H1 (cell line): ENCODE data around the gene PEX3. TPM values are rescaled to one million over a fixed set of nuclear protein-coding genes. Genes with fewer than 3 reads are reported as not detected.

Experiments used
- ASH2L ChIP-seq: fragments of 200-600, 300-600 bp; sonication (generic); IDR thresholded peaks from one replicate; pipeline ENCODE4 v1.7.1; 2017; ENCODE audit warnings: low read length
- ATF2 ChIP-seq: IDR thresholded peaks from 2 replicates; pipeline ENCODE4 v1.6.1; 2012; ENCODE audit warnings: low read length, inconsistent platforms
- CHD7 ChIP-seq: fragments of 300-600 bp; sonication (generic); IDR thresholded peaks from 2 replicates; pipeline ENCODE4 v1.7.1; 2012; ENCODE audit warnings: low read length, moderate library complexity, mild to moderate bottlenecking, inconsistent platforms; ENCODE audit not compliant: insufficient replicate concordance
- HDAC6 ChIP-seq: IDR thresholded peaks from one replicate; pipeline ENCODE4 v1.7.1; 2012; ENCODE audit warnings: low read depth, mild to moderate bottlenecking, inconsistent platforms, low read length, moderate library complexity
- POLR2AphosphoS5 ChIP-seq: IDR thresholded peaks from 2 replicates; pipeline ENCODE4 v1.6.1; 2011; ENCODE audit warnings: low read depth, low read length
- RBBP5 ChIP-seq: IDR thresholded peaks from 2 replicates; pipeline ENCODE4 v1.7.1; 2012; ENCODE audit warnings: low read depth, mild to moderate bottlenecking, inconsistent platforms, low read length, moderate library complexity, borderline replicate concordance
- RXRA ChIP-seq: IDR thresholded peaks from 2 replicates; pipeline ENCODE4 v1.6.1; 2011; ENCODE audit warnings: low read depth, mild to moderate bottlenecking, low read length, moderate library complexity; ENCODE audit not compliant: insufficient read depth
- SP1 ChIP-seq: IDR thresholded peaks from 2 replicates; pipeline ENCODE4 v1.6.1; 2011; ENCODE audit warnings: low read depth, low read length
- SP2 ChIP-seq: IDR thresholded peaks from 2 replicates; pipeline ENCODE4 v1.6.1; 2012; ENCODE audit warnings: mild to moderate bottlenecking, low read length, inconsistent platforms
- polyA plus RNA-seq, 7 experiments: library from polyadenylated mRNA; depleted of rRNA in 3 of 7; stranded (reverse) in 5 of 7; unstranded in 2 of 7; fragments of >200 nt in 5 of 7; fragments of 200-250 nt in 2 of 7; gene quantifications; 1 replicate in 5 of 7; 2 replicates in 1 of 7; 4 replicates in 1 of 7; pipeline versions ENCODE4 v1.2.1 to v1.2.3, GENCODE V29; 2011 to 2013; ENCODE audit warnings: missing spikeins in 2 of 7, mixed read lengths in 2 of 7
- total RNA-seq: library from RNA; stranded (reverse); fragmentation: NEBNext Ultra II Directional; extraction: Animal tissue kit (Norgen Biotek cat#: 25700); gene quantifications from 2 replicates; pipeline ENCODE4 v1.2.1, GENCODE V29; 2021

The PEX3 gene
- total and polyA plus RNA-seq, 2 of the 8 experiments (the other 6 are each of a cell fraction or from before 2014, with no cell fraction given): 8.0 to 16.8 TPM

GRCh38 chr6:143443096-143443495 is 7.5 kb upstream of the PEX3 start (continued):
- TF ChIP-seq CHD7: no peak
- TF ChIP-seq ATF2: no peak
- no peak for TF ChIP-seq RXRA
- no peak for TF ChIP-seq SP1
- no peak for TF ChIP-seq ASH2L
- no peak for TF ChIP-seq SP2
- TF ChIP-seq HDAC6: no peak
- no peak for TF ChIP-seq RBBP5
- no peak for TF ChIP-seq POLR2AphosphoS5
